HG02610 (cell line): ENCODE measurements around the gene HAP1.
"Not testable (repeated sequence)": the region's sequence is repeated elsewhere in the genome, so short reads cannot be mapped to it uniquely, and the experiment has no call there.

Source experiments
- ATAC-seq: cut with Tn5 transposase; IDR thresholded peaks from one replicate; pipeline ENCODE4 v1.9.1; 2021; ENCODE audit warnings: mild to moderate bottlenecking, moderate library complexity; ENCODE audit not compliant: unreplicated experiment

Gene HAP1

DNA sequence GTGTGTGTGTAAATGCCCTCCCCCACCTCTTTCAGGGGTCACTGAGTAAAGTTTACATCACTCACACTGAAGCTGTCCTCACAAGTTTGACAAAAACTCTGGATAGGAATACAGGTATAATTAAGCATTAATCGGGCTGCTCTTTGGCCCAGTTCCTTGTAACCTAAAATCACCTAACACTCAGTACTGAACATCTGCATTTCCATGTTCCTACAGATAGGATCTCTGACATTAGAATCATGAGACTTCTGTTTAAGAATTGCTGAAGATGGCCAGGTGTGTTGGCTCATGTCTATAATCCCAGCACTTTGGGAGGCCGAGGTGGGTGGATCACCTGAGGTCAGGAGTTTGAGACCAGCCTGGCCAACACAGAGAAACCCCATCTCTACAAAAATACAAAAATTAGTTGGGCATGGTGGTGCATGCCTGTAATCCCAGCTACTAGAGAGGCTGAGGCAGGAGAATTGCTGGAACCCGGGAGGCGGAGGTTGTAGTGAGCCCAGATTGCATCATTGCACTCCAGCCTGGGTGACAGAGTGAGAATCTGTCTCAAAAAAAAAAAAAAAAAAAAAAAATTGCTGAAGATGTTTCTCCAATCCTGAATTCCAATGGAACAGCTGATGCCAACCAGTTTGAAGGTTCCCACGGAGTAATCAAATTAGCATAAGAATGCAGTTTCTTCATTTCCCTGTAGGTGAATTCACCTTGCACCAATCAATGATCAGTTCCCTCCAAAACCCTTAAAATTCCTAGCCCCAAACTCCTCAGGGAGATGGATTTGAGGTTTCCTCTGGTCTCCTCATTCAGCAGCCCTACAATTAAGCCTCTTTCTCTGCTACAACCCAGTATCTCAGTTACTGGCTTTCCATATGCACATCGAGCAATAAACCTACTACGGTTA lies 59.0 kb downstream of the HAP1 start:
- not testable (repeated sequence) for ATAC-seq
